ENCODE data around the gene ZBTB20.
"Not testable (repeated sequence)": the region's sequence is repeated elsewhere in the genome, so short reads cannot be mapped to it uniquely, and the experiment has no call there.

The ZBTB20 gene

GRCh38 chr3:114714237-114714636 is 432.9 kb downstream of the ZBTB20 start:
- no peak for DNase-seq (ENCODE audit: low spot score)

DNA sequence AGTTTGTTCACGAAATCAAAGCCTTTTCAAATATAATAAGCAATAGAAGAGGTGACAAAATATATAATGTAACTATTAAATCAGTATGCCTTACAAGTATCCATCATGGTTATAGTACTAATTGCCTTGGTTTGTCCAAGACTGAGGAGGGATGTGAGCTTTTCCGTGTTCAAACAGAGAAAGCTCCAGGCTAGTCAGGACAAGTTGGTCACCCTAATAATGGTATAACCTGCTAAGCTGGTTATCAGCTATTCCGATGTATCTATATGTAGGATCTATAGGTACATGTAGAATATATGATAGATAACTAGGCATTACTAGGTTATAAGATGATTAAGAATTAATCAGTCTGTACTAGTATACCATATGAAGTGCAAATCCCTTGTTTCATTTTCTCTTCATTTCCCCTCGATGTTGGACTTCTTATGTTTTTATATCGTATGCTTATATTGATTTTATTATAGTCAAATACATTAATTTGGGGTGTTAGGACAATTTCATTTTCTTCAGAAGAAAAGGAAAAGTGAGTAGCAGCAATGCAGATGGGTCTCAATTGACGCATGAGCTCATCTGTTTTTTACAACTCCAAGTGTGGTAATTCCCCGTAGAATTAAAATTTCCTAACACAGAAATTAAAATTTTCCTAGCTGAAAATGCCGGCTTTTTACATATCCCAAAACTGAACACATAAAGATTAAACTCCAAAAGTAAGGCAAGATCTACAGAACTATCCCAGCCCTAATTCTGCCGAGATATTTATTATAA is 434.2 kb downstream of the ZBTB20 start:
- no peak for DNase-seq (ENCODE audit: low spot score)

- DNase-seq (ENCODE audit: low spot score) = no peak
Measured at GRCh38 chr3:114711321-114711886, 435.7 kb downstream of the ZBTB20 start.

DNA sequence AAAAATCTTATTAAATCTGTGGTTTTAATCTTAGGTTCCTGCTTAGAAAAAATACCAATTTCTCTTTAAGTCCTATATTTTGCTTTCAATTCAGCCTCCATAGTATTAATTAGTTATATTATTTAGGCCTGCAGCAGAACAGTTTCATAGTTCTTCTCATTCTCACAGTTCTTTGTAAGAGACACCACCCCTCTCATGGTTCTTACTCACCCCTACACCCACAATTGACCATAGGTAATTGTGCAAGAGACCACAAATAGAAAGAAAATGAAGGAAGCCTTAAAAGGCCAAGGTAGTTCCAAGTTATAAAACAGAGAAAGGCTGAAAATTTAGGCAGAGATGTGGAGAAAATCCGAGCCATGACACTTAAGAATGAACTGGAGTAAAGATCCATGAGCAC is 438.0 kb downstream of the ZBTB20 start:
- no peak for DNase-seq (ENCODE audit: low spot score)

- no peak for DNase-seq (ENCODE audit: low spot score)
Measured at GRCh38 chr3:114707252-114707860, 439.7 kb downstream of the ZBTB20 start.

- no peak for DNase-seq (ENCODE audit: low spot score)
Measured at GRCh38 chr3:114706591-114707232, 440.4 kb downstream of the ZBTB20 start.

GRCh38 chr3:114700637-114701234 is 446.4 kb downstream of the ZBTB20 start:
- no peak for DNase-seq (ENCODE audit: low spot score)

DNA sequence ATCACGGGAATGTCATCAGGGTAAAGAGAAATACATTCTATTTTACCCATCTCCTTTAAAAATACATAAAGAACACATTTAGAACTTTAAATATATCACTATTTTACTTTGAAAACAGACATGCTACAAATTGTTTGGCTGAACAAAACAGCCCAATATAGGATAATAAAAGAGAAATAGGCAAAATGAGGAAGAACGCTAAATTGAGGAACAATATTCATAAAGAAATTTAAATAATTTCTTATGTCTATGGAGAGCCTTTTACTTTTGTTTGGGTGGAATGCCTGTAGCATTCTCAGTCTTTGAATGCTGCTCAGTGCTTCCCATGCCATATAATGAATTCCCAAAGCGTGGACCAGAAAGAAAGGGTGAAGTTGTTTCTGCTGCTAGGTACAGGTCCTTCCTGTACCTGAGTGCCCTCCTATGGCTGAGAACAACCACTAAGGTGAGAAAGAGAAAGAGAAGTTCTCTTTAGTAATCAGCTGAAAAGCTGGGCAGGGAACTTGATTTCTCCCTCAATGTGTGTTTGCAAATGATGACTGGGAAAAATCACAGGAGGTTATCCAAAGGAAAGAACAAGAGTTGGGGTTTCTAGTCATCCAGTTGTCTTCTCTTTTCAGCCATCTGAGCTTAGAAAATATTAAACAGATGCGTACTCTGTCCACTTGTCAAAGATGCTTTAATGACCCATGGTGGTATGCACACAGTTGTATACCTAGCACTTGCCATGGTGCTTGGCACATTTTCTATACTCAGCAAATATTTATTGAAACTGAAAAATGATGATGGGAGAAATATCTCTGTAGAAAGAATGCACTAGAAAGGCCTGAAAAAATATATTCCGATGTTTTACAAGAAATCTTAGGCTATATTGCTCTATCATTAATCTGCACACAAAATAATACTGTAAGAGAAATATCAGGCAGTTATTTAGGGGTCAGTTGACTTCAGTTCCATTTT is 448.7 kb downstream of the ZBTB20 start:
- no peak for DNase-seq (ENCODE audit: low spot score)

- no peak for DNase-seq (ENCODE audit: low spot score)
Measured at GRCh38 chr3:114697401-114697800, 449.7 kb downstream of the ZBTB20 start.

DNA sequence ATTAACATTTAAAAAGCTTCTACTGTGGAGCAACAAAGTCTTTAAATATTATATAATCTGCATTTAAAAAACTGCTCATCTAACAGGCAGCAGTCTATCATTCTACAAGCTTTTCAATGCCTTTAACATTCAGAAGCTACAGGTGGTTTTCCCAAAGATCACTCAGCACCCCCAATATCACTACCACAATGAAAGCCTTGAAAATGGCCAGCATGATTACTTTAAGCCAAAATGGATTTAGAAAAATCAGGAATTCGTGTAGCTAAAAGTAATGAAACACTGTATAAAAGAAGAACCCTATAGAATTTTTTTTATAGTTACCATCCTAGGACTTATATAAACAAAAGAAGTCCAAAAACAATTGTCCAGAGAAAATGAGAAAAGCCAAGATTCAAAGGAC is 452.8 kb downstream of the ZBTB20 start:
- DNase-seq (ENCODE audit: low spot score) = no peak

DNA sequence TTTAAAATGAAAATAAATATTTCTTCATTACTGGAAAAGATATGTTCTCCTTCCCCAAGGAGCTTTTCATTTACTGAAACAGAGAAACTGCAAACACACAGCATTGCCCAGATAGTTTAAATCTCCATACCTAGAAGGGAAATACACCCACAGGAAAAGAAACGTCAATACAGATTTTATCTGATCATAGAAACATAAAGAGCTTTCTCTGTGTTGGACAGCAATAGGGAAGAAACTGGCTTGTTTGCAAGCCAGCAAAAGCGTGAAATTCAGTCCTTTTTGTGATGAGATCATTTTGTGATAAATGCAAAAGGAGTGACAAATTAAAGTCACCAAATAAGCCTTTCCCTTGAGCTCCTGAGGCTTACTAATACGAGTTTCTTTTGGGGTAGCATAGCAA is 455.2 kb downstream of the ZBTB20 start:
- DNase-seq (ENCODE audit: low spot score) = no peak

DNA sequence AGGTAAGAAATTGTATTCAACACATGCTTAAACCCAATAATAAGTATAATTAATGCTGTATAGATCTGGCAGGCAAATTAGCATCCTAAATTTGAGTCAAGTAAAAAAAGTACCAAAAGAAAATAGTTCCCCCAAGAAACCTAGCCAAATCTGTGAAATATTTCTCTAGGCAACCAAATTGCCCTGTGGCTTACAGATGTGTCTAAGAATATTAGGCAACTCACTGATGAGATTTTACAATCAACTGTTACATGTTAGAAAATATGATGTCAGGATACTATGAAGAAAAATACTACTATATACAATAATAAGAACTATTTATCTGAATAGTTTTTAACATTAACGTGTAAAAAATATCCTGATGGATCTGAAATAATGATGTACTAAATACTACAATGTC is 456.2 kb downstream of the ZBTB20 start:
- DNase-seq (ENCODE audit: low spot score) = no peak

- DNase-seq (ENCODE audit: low spot score) = no peak
Measured at GRCh38 chr3:114687151-114687550, 459.9 kb downstream of the ZBTB20 start.

- DNase-seq (ENCODE audit: low spot score) = no peak
Measured at GRCh38 chr3:114686621-114687020, 460.5 kb downstream of the ZBTB20 start.

GRCh38 chr3:114685161-114685560 is 461.9 kb downstream of the ZBTB20 start:
- DNase-seq (ENCODE audit: low spot score) = no peak

DNA sequence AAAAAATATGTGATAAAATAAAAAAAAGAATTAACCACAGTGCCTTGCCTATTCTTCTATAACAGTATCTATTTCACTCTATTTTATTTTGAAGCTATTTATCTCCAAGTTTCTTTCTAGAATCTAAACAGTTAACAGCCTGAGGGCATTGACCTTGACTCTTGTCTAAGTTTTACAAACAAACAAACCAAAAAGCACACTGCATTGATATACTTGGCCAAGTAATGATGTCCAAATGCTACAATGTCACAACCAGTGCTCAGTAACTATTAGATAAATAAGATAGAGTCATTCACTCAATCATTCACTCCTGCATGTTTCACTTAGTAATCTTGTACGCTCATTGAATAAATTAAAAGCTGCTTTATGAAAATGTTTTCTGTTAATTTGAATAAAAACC is 466.8 kb downstream of the ZBTB20 start:
- no peak for DNase-seq (ENCODE audit: low spot score)

- DNase-seq (ENCODE audit: low spot score) = not testable (repeated sequence)
Measured at GRCh38 chr3:114679773-114680172, 467.3 kb downstream of the ZBTB20 start.

- DNase-seq (ENCODE audit: low spot score) = no peak
Measured at GRCh38 chr3:114675104-114675503, 472.0 kb downstream of the ZBTB20 start.

- DNase-seq (ENCODE audit: low spot score) = no peak
Measured at GRCh38 chr3:114674036-114674435, 473.1 kb downstream of the ZBTB20 start.

DNA sequence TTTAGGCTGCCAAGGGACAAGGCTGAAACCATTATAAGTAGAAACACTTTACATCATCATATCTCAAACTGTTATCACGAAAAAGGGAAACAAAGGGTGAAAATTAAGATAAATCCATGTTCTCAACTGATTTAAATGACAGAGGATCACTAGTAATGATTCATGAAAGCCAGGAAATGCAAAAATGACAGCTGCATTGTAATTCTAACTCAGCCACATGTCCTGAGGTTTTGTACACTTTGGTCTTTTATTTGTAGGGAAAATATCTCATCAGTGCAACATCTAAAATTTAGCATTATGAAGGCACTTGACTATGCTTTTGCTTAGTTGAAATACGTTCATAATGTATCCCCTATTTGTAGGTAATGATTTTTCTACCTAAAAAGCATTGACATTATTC is 473.6 kb downstream of the ZBTB20 start:
- no peak for DNase-seq (ENCODE audit: low spot score)

DNA sequence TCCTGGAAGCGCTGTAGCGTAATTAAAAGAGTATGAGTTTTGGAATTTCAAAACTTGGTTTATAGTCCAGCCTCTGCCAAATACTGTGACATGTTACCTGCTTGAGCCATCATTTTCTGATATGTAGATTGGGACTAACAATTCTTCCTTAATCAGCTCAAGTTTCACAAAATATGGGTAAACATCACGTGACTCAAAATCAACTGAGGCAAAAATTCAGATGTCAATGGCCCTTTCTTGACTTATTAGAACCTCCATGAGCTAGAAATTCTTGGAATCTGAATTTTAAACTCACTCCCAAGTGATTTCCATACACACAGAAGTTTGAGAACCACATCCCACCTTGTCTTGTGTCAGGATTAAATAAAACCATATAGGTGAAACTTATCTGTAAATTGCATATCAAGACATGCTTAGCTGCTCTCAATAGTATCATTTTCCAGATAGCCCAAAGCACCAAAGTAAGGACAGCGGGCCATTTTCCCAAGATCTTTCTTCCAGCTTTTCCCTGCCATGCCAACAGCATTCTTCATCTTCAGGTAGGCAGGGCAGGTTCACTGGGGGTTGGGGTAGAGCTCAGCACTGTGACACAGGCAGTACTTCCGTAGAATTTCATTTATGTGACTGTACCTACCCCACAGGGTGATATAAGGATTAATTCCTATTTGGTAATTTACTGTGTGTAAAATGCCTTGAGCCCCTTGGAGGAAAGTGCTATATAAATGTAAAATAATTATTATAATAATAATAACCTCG is 474.2 kb downstream of the ZBTB20 start:
- DNase-seq (ENCODE audit: low spot score) = no peak
